Fibroblast of lung (primary cell): Measurements from ENCODE around the gene MILR1.

ENCODE experiments used
- CTCF ChIP-seq, 2 donors: IDR thresholded peaks in 1 of 2; conservative IDR thresholded peaks in 1 of 2; 1 replicate in 1 of 2; 2 replicates in 1 of 2; pipeline ENCODE4 v1.5.1; 2011 to 2012; ENCODE audit warnings: low read length in 2 of 2, control low read depth in 1 of 2, inconsistent platforms in 1 of 2, low read depth in 1 of 2, mild to moderate bottlenecking in 1 of 2
- EZH2 ChIP-seq: IDR thresholded peaks from 2 replicates; pipeline ENCODE4 v1.5.1; 2012; ENCODE audit warnings: low read length, control low read depth, mild to moderate bottlenecking; ENCODE audit errors: missing control alignments

GRCh38 chr17:64401244-64401860, 47.6 kb upstream of the MILR1 start:
- no peak for TF ChIP-seq CTCF (conservative IDR thresholded peaks at IDR 0.05 in 1 of 2, IDR thresholded peaks at IDR 0.05 in 1 of 2; ENCODE audit: low read depth in 1 of 2, low read length in 2 of 2)
- no peak for TF ChIP-seq EZH2
